Measurements from ENCODE around the gene TMPRSS7. TPM values are rescaled to one million over a fixed set of nuclear protein-coding genes. Genes with fewer than 3 reads are reported as not detected.

The TMPRSS7 gene
- total and polyA plus RNA-seq, 7 donors: not detected

GRCh38 chr3:112115806-112116383, 81.4 kb downstream of the TMPRSS7 start:
- Histone ChIP-seq H3K4me1 (no peaks in the 10 kb centered on the region), H3K9me3 (no peaks in the 10 kb centered on the region), H3K27ac (no peak overlapping the region), H3K27me3 (ENCODE audit: insufficient read depth in 3 of 3, low read length in 2 of 3) (no peaks in the 10 kb centered on the region), H3K4me3 (no peak overlapping the region), H3K36me3 (ENCODE audit: insufficient read depth in 1 of 2, low read depth in 1 of 2) (no peaks in the 10 kb centered on the region)
- no peak for ATAC-seq
- TF ChIP-seq, protein P1, sequence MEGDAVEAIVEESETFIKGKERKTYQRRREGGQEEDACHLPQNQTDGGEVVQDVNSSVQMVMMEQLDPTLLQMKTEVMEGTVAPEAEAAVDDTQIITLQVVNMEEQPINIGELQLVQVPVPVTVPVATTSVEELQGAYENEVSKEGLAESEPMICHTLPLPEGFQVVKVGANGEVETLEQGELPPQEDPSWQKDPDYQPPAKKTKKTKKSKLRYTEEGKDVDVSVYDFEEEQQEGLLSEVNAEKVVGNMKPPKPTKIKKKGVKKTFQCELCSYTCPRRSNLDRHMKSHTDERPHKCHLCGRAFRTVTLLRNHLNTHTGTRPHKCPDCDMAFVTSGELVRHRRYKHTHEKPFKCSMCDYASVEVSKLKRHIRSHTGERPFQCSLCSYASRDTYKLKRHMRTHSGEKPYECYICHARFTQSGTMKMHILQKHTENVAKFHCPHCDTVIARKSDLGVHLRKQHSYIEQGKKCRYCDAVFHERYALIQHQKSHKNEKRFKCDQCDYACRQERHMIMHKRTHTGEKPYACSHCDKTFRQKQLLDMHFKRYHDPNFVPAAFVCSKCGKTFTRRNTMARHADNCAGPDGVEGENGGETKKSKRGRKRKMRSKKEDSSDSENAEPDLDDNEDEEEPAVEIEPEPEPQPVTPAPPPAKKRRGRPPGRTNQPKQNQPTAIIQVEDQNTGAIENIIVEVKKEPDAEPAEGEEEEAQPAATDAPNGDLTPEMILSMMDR (IDR thresholded peaks at IDR 0.05): no peak
- WGBS, 3 donors: 72 to 78% (median 75%) methylated on average over 6 of the region's 6 CpGs
- intact Hi-C loops (cut with DNase I): loop anchor here in 1 of 2 donors (10.0 kb wide), 1 partner anchor 419 kb away; no protein-coding TSS in a partner anchor
- no peak for DNase-seq

DNA sequence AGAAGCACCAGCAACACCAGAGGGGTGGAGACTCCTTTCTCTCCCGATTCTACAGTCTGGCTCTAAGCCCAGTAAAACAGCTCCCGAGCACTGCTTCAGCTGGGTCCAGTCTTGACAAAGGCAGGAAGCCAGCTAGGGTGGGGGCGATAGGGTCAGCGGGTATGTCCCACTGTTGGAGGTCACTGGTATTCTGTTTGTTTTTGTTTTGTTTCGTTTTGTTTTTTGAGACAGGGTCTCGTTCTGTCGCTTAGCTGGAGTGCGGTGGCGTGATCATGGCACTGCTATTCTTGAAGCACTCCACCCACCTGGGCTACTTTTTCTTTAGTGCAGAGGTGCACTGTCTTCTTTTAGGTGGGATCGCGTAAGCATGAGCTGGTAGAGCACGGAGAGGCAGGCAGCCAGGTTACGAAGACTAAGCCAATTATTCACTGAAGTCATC, 82.2 kb downstream of the TMPRSS7 start:
- intact Hi-C loops (cut with DNase I): loop anchor here in 1 of 2 donors (10.0 kb wide), 1 partner anchor 418 kb away; no protein-coding TSS in a partner anchor
- Histone ChIP-seq H3K27me3 (ENCODE audit: insufficient read depth in 3 of 3, low read length in 2 of 3) (no peaks in the 10 kb centered on the region), H3K27ac (no peak overlapping the region), H3K4me3 (peak overlapping the region; percentile 28), H3K4me1 (no peaks in the 10 kb centered on the region), H3K9me3 (no peaks in the 10 kb centered on the region), H3K36me3 (ENCODE audit: insufficient read depth in 1 of 2, low read depth in 1 of 2) (no peaks in the 10 kb centered on the region)
- TF ChIP-seq, protein P1 (IDR thresholded peaks at IDR 0.05): no peak
- 61 to 62% (median 61%) methylated on average over 13 of the region's 13 CpGs for WGBS, 3 donors
- ATAC-seq (no peak), DNase-seq (no peak)

DNA sequence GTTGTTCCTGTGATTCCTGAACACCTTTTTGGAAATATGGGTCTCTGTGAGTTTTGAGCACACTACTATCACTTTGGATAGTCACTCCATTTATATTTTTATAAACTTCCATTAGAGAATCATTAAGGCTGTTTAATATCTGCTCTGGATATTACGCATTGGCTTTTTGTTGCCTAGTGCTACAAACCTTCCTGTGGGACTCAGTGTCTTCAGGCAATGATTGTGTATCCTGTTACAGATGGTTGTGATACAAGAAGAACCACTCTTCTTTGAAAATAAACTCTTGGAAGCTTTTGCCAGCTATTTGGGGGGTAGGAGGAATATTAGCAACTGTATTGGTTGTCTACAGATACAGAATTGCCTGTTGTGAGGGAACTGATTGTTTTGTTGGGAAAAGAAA, 82.9 kb downstream of the TMPRSS7 start:
- ATAC-seq: no peak
- H3K9me3 ChIP-seq: no peaks in the 10 kb centered on the region
- no peaks in the 10 kb centered on the region for H3K36me3 ChIP-seq (ENCODE audit: insufficient read depth in 1 of 2, low read depth in 1 of 2)
- intact Hi-C loops (cut with DNase I): loop anchor here in 1 of 2 donors (10.0 kb wide), 1 partner anchor 417 kb away; no protein-coding TSS in a partner anchor
- H3K4me3 ChIP-seq: no peak overlapping the region
- 82 to 93% (median 87%) methylated on average over 1 of the region's 1 CpG for WGBS, 3 donors
- H3K27ac ChIP-seq: no peak overlapping the region
- H3K27me3 ChIP-seq (ENCODE audit: insufficient read depth in 3 of 3, low read length in 2 of 3): no peaks in the 10 kb centered on the region
- no peak for DNase-seq
- no peaks in the 10 kb centered on the region for H3K4me1 ChIP-seq
- TF ChIP-seq, protein P1 (IDR thresholded peaks at IDR 0.05): no peak

GRCh38 chr3:112117841-112118571, 83.5 kb downstream of the TMPRSS7 start:
- ATAC-seq: no peak
- no peaks in the 10 kb centered on the region for H3K27me3 ChIP-seq (ENCODE audit: insufficient read depth in 3 of 3, low read length in 2 of 3)
- H3K4me1 ChIP-seq: no peaks in the 10 kb centered on the region
- TF ChIP-seq, protein P1 (IDR thresholded peaks at IDR 0.05): no peak
- no peak for DNase-seq
- no peaks in the 10 kb centered on the region for H3K9me3 ChIP-seq
- no peak overlapping the region for H3K27ac ChIP-seq
- no peaks in the 10 kb centered on the region for H3K36me3 ChIP-seq (ENCODE audit: insufficient read depth in 1 of 2, low read depth in 1 of 2)
- H3K4me3 ChIP-seq: no peak overlapping the region
- intact Hi-C loops (cut with DNase I): loop anchor here in 1 of 2 donors (10.0 kb wide), 1 partner anchor 417 kb away; no protein-coding TSS in a partner anchor
- WGBS, 3 donors: 72 to 81% (median 78%) methylated on average over 4 of the region's 4 CpGs

Data from psoas muscle (tissue), 8 donors.